Right atrium auricular region (tissue), 2 donors: Measurements from ENCODE around the gene FANK1. TPM values are rescaled to one million over a fixed set of nuclear protein-coding genes. Genes with fewer than 3 reads are reported as not detected.
"Not testable (repeated sequence)": the region's sequence is repeated elsewhere in the genome, so short reads cannot be mapped to it uniquely, and the experiment has no call there.

Experiments used
- DNase-seq: peaks from one replicate; pipeline ENCODE4 v3.0.0-alpha.2; 2019; ENCODE audit warnings: low spot score
- H3K27ac ChIP-seq, 2 donors: fragments of 200-600 bp; sonication (generic); 1 replicate in 1 of 2; 2 replicates in 1 of 2; pipeline ENCODE4 v1.5.1; 2016 to 2019
- H3K27me3 ChIP-seq, 2 donors: fragments of 200-600 bp; sonication (generic); one replicate each; pipeline versions ENCODE4 v1.5.1 to v1.6.0; 2017 to 2019
- H3K36me3 ChIP-seq: fragments of 200-600 bp; sonication (generic); one replicate; pipeline ENCODE4 v1.5.1; 2016
- H3K4me1 ChIP-seq, 2 donors: fragments of 200-600 bp; sonication (generic); one replicate each; pipeline versions ENCODE4 v1.5.1 to v1.6.0; 2017 to 2019
- H3K4me3 ChIP-seq, 2 donors: fragments of 200-600 bp; sonication (generic); 1 replicate in 1 of 2; 2 replicates in 1 of 2; pipeline ENCODE4 v1.5.1; 2017 to 2019; ENCODE audit warnings: mild to moderate bottlenecking in 1 of 2, moderate library complexity in 1 of 2
- H3K9me3 ChIP-seq, 2 donors: fragments of 200-600 bp; sonication (generic); one replicate each; pipeline ENCODE4 v1.5.1; 2019
- CTCF ChIP-seq, 2 donors: fragments of 200-600 bp; sonication (generic); IDR thresholded peaks; one replicate each; pipeline ENCODE4 v1.5.1; 2019; ENCODE audit warnings: antibody characterized with exemption in 2 of 2
- total RNA-seq, 2 donors: library from RNA; depleted of rRNA; stranded (reverse); fragments of >200 nt; gene quantifications; one replicate each; pipeline ENCODE4 v1.1.0, GENCODE V29; 2016

FANK1 gene
- total RNA-seq, 2 donors from 2014 or later: 0.44 to 0.67 TPM

GRCh38 chr10:125905069-125905994 lies 9.0 kb downstream of the FANK1 start:
- H3K36me3 ChIP-seq, H3K4me1 ChIP-seq, H3K9me3 ChIP-seq, H3K27me3 ChIP-seq, H3K27ac ChIP-seq, H3K4me3 ChIP-seq, DNase-seq: not testable (repeated sequence)

DNA sequence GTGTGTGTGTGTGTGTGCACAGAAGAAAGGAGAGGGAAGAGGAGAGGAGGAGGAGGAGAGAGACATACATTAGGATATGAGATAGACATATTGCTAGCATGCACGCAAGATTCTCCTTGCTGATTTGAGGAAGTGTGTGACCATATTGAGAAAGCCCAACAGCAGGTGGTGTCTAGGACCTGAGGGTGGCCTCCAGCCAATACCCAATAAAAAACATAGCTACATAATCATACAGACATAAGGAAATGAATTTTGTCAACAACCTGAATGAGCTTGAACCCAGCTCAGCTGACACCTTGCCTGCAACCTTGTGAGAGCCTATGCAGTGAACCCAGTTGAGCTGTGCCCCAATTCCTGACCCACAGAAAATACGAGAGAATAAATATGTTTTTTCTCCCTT lies 11.2 kb downstream of the FANK1 start:
- not testable (repeated sequence) for DNase-seq, H3K27ac ChIP-seq, H3K36me3 ChIP-seq, H3K27me3 ChIP-seq, H3K4me1 ChIP-seq, H3K9me3 ChIP-seq, H3K4me3 ChIP-seq

DNA sequence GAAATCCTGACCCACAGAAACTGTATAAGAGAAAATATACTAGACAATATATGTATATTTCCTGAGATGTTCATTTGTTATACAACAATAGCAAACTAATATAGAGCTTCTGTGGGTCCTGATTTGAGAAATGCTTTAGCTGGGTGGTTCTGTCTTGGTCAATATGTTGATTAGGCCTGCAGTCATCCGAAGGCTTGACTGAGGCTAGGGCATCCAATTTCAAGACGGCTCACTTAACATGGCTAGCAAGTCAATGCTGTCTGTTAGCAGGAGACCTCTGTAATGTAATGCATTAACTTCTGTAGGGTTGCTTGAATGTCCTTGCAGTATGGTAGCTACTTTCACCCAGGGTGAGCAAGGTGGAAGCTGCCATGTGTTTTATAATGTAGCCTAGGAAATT lies 12.4 kb downstream of the FANK1 start:
- H3K9me3 ChIP-seq, DNase-seq, H3K27me3 ChIP-seq, H3K4me1 ChIP-seq, H3K27ac ChIP-seq, H3K4me3 ChIP-seq, H3K36me3 ChIP-seq: not testable (repeated sequence)

GRCh38 chr10:125909491-125909890 lies 13.1 kb downstream of the FANK1 start:
- not testable (repeated sequence) for H3K9me3 ChIP-seq, H3K36me3 ChIP-seq, H3K27ac ChIP-seq, DNase-seq, H3K4me3 ChIP-seq, H3K27me3 ChIP-seq, H3K4me1 ChIP-seq

DNA sequence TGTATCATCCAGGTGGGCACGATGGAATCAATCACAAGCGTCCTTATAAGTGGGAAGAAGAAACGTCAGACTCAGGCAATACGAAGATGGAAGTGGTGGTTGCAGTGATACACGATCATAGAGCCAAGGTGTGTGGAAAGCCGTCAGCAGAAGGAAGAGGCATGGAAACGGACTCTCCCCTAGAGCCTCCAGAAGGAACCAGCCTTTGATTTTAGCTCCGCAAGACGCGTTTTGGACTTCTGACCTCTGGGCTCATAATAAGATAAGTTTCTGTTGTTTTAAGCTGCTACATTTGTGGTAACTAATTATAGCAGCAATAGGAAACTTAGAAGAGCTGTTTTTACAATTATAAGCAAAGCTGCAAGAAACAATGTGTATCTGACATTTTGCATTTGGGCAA lies 14.8 kb downstream of the FANK1 start:
- TF ChIP-seq CTCF (IDR thresholded peaks at IDR 0.05): no peak
- Histone ChIP-seq H3K4me3 (no peak overlapping the region), H3K27me3 (no peaks in the 10 kb centered on the region), H3K9me3 (no peaks in the 10 kb centered on the region), H3K36me3 (no peaks in the 10 kb centered on the region), H3K4me1 (no peaks in the 10 kb centered on the region), H3K27ac (no peak overlapping the region)
- DNase-seq: no peak

GRCh38 chr10:125911990-125912389 lies 15.6 kb downstream of the FANK1 start:
- TF ChIP-seq CTCF (IDR thresholded peaks at IDR 0.05): no peak
- no peak for DNase-seq

DNA sequence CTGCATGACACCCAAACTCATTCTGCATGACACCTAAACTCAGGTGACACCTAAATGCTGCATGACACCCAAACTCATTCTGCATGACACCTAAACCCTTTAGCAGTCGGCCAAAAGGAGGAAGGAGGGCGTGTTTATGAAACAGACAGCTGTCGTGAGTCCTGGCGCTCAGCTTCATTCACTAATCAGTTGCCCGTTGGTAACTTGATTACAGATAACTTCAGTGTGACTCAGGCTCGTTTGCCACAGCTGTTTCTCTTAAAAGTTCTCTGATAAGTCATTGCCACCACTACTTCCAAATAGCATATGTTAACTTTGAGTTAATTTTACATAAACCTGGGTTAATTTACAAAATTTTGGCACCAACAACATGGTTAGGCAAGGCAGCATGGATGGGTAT lies 16.9 kb downstream of the FANK1 start:
- not testable (repeated sequence) for H3K9me3 ChIP-seq, H3K4me3 ChIP-seq, DNase-seq, H3K27ac ChIP-seq, H3K36me3 ChIP-seq, H3K27me3 ChIP-seq, H3K4me1 ChIP-seq

More at GRCh38 chr10:125911990-125912389, 15.6 kb downstream of the FANK1 start:
- Histone ChIP-seq H3K4me1 (no peaks in the 10 kb centered on the region), H3K4me3 (no peak overlapping the region), H3K27me3 (no peaks in the 10 kb centered on the region), H3K27ac (no peak overlapping the region), H3K36me3 (no peaks in the 10 kb centered on the region), H3K9me3 (no peaks in the 10 kb centered on the region)

DNA sequence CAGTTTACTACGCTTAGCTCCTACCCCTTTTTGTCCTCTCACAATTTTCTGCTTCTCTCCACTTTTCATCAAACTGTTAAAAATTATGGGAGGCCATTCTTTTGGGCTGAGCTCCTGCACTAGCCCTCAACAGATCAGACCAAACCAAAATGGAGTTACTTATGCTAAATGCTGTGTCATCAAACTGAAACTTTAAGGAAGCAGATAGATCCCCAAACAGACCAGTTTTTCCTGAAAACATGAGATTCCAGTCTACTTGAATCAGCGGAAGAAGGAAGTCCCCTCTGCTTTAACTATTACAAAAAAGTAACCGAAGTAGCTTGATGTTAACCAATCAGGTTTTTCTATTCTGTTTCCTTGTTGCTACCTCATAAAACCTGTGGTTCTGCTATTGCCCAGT lies 20.6 kb downstream of the FANK1 start:
- Histone ChIP-seq H3K36me3 (no peaks in the 10 kb centered on the region), H3K9me3 (no peaks in the 10 kb centered on the region), H3K27me3 (no peaks in the 10 kb centered on the region), H3K27ac (no peak overlapping the region), H3K4me3 (no peak overlapping the region), H3K4me1 (no peaks in the 10 kb centered on the region)
- TF ChIP-seq CTCF (IDR thresholded peaks at IDR 0.05): no peak
- DNase-seq: no peak

DNA sequence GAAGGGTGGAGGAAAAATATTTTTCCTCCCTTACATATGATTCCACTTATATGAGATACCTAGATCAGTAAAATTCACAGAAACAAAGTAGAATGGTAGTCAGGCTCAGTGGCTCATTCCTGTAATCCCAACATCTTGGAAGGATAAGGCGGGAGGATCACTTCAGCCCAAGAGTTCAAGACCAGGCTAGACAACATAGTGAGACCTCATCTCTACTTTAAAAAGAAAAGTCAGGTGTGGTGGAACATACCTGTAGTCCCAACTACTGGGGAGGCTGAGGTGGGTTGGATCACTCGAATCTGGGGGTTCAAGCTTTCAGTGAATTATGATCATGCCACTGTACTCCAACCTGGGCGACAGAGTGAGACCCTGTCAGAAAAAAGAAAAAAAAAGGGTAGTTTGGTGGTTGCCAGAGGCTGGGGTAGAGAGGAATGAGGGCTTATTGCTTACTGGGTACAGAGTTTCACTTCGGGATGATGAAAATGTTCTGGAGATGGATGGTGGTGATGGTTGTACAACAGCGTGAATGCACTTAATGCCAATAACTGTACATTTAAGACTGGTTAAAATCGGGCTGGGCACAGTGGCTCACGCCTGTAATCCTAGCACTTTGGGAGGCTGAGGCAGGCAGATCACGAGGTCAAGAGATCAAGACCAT lies 21.5 kb downstream of the FANK1 start:
- H3K9me3 ChIP-seq: not testable (repeated sequence)

GRCh38 chr10:125921643-125922306 lies 25.4 kb downstream of the FANK1 start:
- DNase-seq, H3K4me1 ChIP-seq, H3K4me3 ChIP-seq, H3K36me3 ChIP-seq, H3K27ac ChIP-seq, H3K27me3 ChIP-seq, H3K9me3 ChIP-seq: not testable (repeated sequence)

More for the DNA sequence above, 21.5 kb downstream of the FANK1 start:
- not testable (repeated sequence) for H3K27me3 ChIP-seq, H3K27ac ChIP-seq, H3K4me1 ChIP-seq, H3K36me3 ChIP-seq, DNase-seq, H3K4me3 ChIP-seq
